Stomach (tissue), 9 donors: ENCODE measurements around the gene ST6GALNAC5. TPM values are rescaled to one million over a fixed set of nuclear protein-coding genes. Genes with fewer than 3 reads are reported as not detected.

Experiments
- DNase-seq, 2 donors: peaks; one replicate each; pipeline versions ENCODE4 v3.0.0 to v3.0.0-alpha.2; 2013 to 2019
- H3K27ac ChIP-seq, 5 donors: fragments of 200-600 bp in 4 of 5; sonication (generic) in 4 of 5; one replicate each; pipeline ENCODE4 v1.5.1; 2013 to 2019; ENCODE audit warnings: mild to moderate bottlenecking in 1 of 5, moderate library complexity in 1 of 5
- H3K27me3 ChIP-seq, 3 donors: fragments of 200-600 bp; sonication (generic); one replicate each; pipeline ENCODE4 v1.5.1; 2017 to 2019; ENCODE audit warnings: mixed run types in 1 of 3
- H3K36me3 ChIP-seq, 4 donors: fragments of 200-600 bp; sonication (generic); 1 replicate in 3 of 4; 2 replicates in 1 of 4; pipeline ENCODE4 v1.5.1; 2016 to 2019
- H3K4me1 ChIP-seq, 4 donors: fragments of 200-600 bp; sonication (generic); one replicate each; pipeline ENCODE4 v1.5.1; 2016 to 2019
- H3K4me3 ChIP-seq, 4 donors: fragments of 200-600 bp; sonication (generic) in 3 of 4; one replicate each; pipeline ENCODE4 v1.5.1; 2016 to 2019; ENCODE audit warnings: mild to moderate bottlenecking in 1 of 4
- H3K9me3 ChIP-seq, 4 donors: fragments of 200-600 bp; sonication (generic); one replicate each; pipeline ENCODE4 v1.5.1; 2016 to 2019
- EP300 ChIP-seq: sonication (generic); formaldehyde crosslinking; IDR thresholded peaks from one replicate; pipeline ENCODE4 v1.6.1; 2017; ENCODE audit warnings: antibody characterized with exemption
- POLR2A ChIP-seq, 4 donors: fragments of 450-650 bp; IDR thresholded peaks; one replicate each; pipeline ENCODE4 v1.6.1; 2016; ENCODE audit warnings: antibody characterized with exemption in 4 of 4, control low read depth in 2 of 4, mild to moderate bottlenecking in 1 of 4, moderate library complexity in 1 of 4
- POLR2AphosphoS5 ChIP-seq, 3 donors: sonication (generic); formaldehyde crosslinking; IDR thresholded peaks; one replicate each; pipeline ENCODE4 v1.6.1; 2016; ENCODE audit warnings: antibody characterized with exemption in 3 of 3
- WGBS, 5 donors: extraction: QIAGEN DNeasy Blood & Tissue Kit in 3 of 5; methylation state at CpG; one replicate each; pipeline versions ENCODE4 v1.1.5 to v1.1.7; 2013 to 2018; 5-methylcytosine and 5-hydroxymethylcytosine counted together
- intact Hi-C: fragments of 100-400 bp; cut with DNase I; formaldehyde crosslinking; loops from one replicate; pipeline ENCODE4 v1.15.1; 2023; ENCODE audit warnings: low total_unique reads
- polyA plus RNA-seq, 3 donors: library from polyadenylated mRNA; stranded (reverse); fragments of 200-250 nt; gene quantifications; one replicate each; pipeline ENCODE4 v1.2.3, GENCODE V29; 2013
- total RNA-seq, 5 donors: library from RNA; depleted of rRNA; stranded (reverse); fragments of >200 nt; gene quantifications; one replicate each; pipeline versions ENCODE4 v1.1.0 to v1.2.3, GENCODE V29; 2014 to 2016
- TF ChIP-seq, protein P1 (sequence below), 7 experiments: fragments of 450-650 bp in 4 of 7; fragments of 200-600 bp in 3 of 7; sonication (generic) in 3 of 7; IDR thresholded peaks; one replicate each; pipeline ENCODE4 v1.5.1; 2016 to 2019; ENCODE audit warnings: antibody characterized with exemption in 7 of 7, control low read depth in 2 of 7, mild to moderate bottlenecking in 1 of 7
- donor health status: healthy with polysubstance abuse.
- donor health status: Bipolar disorder and iron deficiency.
- donor health status: healthy.

ST6GALNAC5 gene
- total and polyA plus RNA-seq, 8 donors = 1.3 to 22.0 (median 2.9) TPM; not detected in 1

DNA sequence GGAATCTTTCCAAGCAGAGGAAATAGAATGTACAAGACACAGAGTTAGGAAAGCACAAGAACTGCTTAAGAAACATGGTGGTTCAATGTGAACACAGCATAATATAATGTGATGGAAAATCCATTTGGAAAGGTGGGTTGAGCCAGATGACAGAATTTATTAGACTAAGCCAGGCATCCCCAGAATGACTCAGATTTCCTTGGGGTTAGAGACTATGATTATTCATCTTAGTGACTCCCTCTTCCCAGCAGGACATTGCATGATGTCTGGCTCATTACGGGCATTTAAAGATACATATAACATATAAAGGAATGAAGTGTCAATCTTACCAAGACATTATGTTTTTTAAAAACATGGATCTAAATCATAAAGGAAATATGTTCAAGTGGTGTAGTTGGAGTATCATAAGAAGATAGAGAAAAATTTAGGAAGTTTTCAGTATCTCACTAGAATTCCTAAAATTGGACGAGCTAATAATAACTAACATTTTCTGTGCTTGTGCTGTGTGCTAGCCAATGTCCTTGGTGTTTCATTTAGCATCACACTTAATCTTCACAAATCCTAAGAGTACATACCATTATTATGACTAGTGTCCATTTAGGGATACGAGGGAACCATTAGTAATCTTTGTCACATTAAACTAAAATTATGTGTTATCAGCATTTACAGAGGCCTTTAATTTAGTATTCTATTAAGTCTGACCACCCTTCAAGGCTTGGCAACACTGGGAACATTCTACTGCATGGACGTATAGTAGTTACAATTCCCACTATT is 41.0 kb upstream of the ST6GALNAC5 start:
- intact Hi-C loops = no loop called here
- Histone ChIP-seq H3K27ac (peak overlapping the region in 1 of 5 donors; percentile 37), H3K4me1 (no peaks in the 10 kb centered on the region), H3K36me3 (no peaks in the 10 kb centered on the region), H3K9me3 (no peaks in the 10 kb centered on the region), H3K27me3 (no peaks in the 10 kb centered on the region), H3K4me3 (no peak overlapping the region)
- TF ChIP-seq POLR2A (IDR thresholded peaks at IDR 0.05) (no peak), POLR2AphosphoS5 (IDR thresholded peaks at IDR 0.05) (peak in 1 of 3 donors; percentile 51), EP300 (no peak)
- no peak for DNase-seq
- WGBS, 5 donors = 54 to 76% (median 69%) methylated on average over 4 of the region's 4 CpGs

DNA sequence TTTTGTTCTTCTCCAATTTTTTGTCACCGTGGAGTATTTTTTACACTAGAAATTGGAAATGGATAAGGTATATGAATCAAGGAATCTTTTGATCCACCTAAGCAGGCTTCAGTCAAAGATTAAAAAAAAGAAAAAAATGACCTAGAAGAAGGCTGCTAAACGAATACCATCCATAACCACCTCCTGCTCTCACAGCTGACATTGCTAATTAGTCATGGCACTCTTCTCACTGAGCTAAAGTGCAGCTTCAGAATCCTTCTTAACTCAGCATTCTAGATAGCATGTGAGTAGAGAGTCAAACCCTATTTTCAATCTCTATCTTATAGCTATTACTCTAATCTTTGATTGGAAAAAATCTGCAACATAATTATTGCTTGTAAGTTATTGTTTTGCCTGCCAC is 40.2 kb upstream of the ST6GALNAC5 start:
- H3K36me3 ChIP-seq = no peaks in the 10 kb centered on the region
- no peaks in the 10 kb centered on the region for H3K9me3 ChIP-seq
- H3K4me1 ChIP-seq = no peaks in the 10 kb centered on the region
- WGBS, 5 donors = 60 to 70% (median 66%) methylated on average over 2 of the region's 2 CpGs
- no peak overlapping the region for H3K27ac ChIP-seq
- H3K27me3 ChIP-seq = no peaks in the 10 kb centered on the region
- intact Hi-C loops = no loop called here
- DNase-seq = no peak
- TF ChIP-seq EP300 (no peak), POLR2AphosphoS5 (IDR thresholded peaks at IDR 0.05) (no peak), POLR2A (IDR thresholded peaks at IDR 0.05) (no peak)
- TF ChIP-seq, protein P1, sequence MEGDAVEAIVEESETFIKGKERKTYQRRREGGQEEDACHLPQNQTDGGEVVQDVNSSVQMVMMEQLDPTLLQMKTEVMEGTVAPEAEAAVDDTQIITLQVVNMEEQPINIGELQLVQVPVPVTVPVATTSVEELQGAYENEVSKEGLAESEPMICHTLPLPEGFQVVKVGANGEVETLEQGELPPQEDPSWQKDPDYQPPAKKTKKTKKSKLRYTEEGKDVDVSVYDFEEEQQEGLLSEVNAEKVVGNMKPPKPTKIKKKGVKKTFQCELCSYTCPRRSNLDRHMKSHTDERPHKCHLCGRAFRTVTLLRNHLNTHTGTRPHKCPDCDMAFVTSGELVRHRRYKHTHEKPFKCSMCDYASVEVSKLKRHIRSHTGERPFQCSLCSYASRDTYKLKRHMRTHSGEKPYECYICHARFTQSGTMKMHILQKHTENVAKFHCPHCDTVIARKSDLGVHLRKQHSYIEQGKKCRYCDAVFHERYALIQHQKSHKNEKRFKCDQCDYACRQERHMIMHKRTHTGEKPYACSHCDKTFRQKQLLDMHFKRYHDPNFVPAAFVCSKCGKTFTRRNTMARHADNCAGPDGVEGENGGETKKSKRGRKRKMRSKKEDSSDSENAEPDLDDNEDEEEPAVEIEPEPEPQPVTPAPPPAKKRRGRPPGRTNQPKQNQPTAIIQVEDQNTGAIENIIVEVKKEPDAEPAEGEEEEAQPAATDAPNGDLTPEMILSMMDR (IDR thresholded peaks at IDR 0.05) = no peak
- H3K4me3 ChIP-seq = no peak overlapping the region

DNA sequence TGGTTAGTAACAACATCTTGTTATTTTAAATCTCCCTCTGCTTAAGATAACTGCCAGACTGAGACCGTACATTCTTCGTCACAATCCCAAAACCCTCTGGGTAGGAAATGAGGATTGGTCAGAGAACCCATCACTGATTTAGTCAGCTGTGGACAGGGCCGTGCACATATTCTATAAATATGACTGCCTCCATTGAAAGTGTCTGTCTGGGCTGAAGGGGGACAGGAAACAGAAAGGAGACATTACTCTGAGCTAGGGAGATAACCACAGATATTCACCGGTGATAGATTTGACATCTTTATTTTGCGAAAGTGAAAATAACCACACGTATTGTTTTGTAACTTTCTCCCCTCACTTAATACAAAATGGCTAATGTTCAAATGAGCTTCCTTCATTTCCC is 36.9 kb upstream of the ST6GALNAC5 start:
- Histone ChIP-seq H3K4me1 (no peaks in the 10 kb centered on the region), H3K9me3 (no peaks in the 10 kb centered on the region), H3K4me3 (no peak overlapping the region), H3K27ac (no peak overlapping the region), H3K36me3 (no peaks in the 10 kb centered on the region), H3K27me3 (no peaks in the 10 kb centered on the region)
- DNase-seq = no peak
- intact Hi-C loops = no loop called here
- WGBS, 5 donors = 49 to 77% (median 64%) methylated on average over 6 of the region's 6 CpGs
- no peak for TF ChIP-seq EP300
- TF ChIP-seq POLR2A (IDR thresholded peaks at IDR 0.05) = no peak
- TF ChIP-seq, protein P1 (IDR thresholded peaks at IDR 0.05) = no peak
- TF ChIP-seq POLR2AphosphoS5 (IDR thresholded peaks at IDR 0.05) = no peak

DNA sequence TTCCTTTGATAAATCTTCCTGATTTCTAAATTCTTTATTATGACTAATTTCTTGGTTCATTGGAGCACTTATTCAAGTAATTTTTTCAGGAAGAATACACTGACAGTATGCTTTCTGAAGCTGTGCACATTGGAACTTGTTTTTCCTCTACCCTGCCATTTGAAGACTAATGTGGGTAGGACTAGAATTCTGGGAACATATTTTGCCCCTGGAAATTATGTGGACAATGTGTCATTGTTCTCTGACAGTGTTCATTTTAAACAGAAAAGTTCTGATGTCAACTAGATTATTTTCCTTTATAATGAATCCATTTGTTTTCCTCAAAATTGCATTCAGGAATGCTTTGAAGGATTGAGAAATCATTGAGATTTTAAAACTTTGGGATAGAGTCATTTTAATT is 34.8 kb upstream of the ST6GALNAC5 start:
- Histone ChIP-seq H3K27me3 (no peaks in the 10 kb centered on the region), H3K27ac (no peak overlapping the region), H3K36me3 (no peaks in the 10 kb centered on the region), H3K9me3 (no peaks in the 10 kb centered on the region), H3K4me3 (no peak overlapping the region), H3K4me1 (no peaks in the 10 kb centered on the region)
- intact Hi-C loops = no loop called here
- TF ChIP-seq POLR2A (IDR thresholded peaks at IDR 0.05) = no peak
- TF ChIP-seq, protein P1 (IDR thresholded peaks at IDR 0.05) = no peak
- TF ChIP-seq POLR2AphosphoS5 (IDR thresholded peaks at IDR 0.05) = no peak
- no peak for TF ChIP-seq EP300
- DNase-seq = no peak

DNA sequence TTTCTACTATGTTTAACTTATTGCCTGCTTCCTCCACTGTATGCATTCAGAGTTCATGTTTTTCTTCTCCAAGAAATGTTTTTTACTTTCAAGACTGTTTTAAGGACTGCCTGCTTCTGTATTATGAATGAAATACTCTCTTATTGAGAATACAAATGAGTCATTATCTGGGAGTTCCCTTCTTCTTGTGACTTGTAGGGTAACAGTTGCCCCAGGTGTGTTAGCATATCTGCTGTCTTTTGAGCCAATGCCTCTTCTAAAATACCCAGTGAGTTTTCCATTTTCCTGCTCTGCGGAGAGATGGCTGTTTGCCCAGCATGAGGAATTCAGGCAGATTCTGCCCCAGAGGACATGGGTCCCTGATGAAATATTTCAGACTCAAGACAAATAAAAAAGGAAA is 34.1 kb upstream of the ST6GALNAC5 start:
- H3K27ac ChIP-seq = no peak overlapping the region
- intact Hi-C loops = no loop called here
- no peaks in the 10 kb centered on the region for H3K36me3 ChIP-seq
- H3K27me3 ChIP-seq = no peaks in the 10 kb centered on the region
- no peak overlapping the region for H3K4me3 ChIP-seq
- 78 to 100% (median 91%) methylated on average over 1 of the region's 1 CpG for WGBS, 5 donors
- DNase-seq = no peak
- no peaks in the 10 kb centered on the region for H3K4me1 ChIP-seq
- TF ChIP-seq POLR2AphosphoS5 (IDR thresholded peaks at IDR 0.05) (no peak), EP300 (no peak), POLR2A (IDR thresholded peaks at IDR 0.05) (no peak)
- TF ChIP-seq, protein P1 (IDR thresholded peaks at IDR 0.05) = no peak
- H3K9me3 ChIP-seq = no peaks in the 10 kb centered on the region
